Endothelial cell of umbilical vein (primary cell): ENCODE results near the gene GTSE1. TPM values are rescaled to one million over a fixed set of nuclear protein-coding genes. Genes with fewer than 3 reads are reported as not detected.

Experiments
- BruUV-seq: library from RNA; stranded (reverse); fragments of 400-500 nt; replicated peaks from 2 replicates; lab custom pipeline; 2021; lab: Mats Ljungman, UMichigan
- CTCF ChIA-PET: fragments of 300-600, 350-600 bp; sonication (Branson Sonifier 250); formaldehyde crosslinking; loops from one replicate; lab custom pipeline; 2021; ENCODE audit warnings: antibody characterized with exemption, inconsistent platforms; lab: Charles Lee
- POLR2A ChIA-PET: fragments of 300-600, 350-600 bp; sonication (Branson Sonifier 250); formaldehyde crosslinking; loops from one replicate; lab custom pipeline; 2021; ENCODE audit warnings: antibody characterized with exemption, inconsistent platforms; lab: Charles Lee
- DNase-seq: peaks from one replicate; pipeline ENCODE4 v3.0.0-alpha.2; 2011; ENCODE audit warnings: low read depth, low spot score
- FAIRE-seq: peaks from 2 replicates; lab custom pipeline; 2011; peaks lifted over from hg19 to GRCh38; lab: Jason Lieb, UNC
- H2AFZ ChIP-seq: 2 replicates; pipeline ENCODE4 v1.6.0; 2012; ENCODE audit warnings: low read depth, low read length, control low read depth, inconsistent platforms
- H3K27ac ChIP-seq: 2 replicates; pipeline ENCODE4 v1.5.1; 2011; ENCODE audit warnings: low read depth, mild to moderate bottlenecking, control low read depth, low read length, moderate library complexity; ENCODE audit not compliant: insufficient read depth
- H3K27me3 ChIP-seq, 2 experiments: 2 replicates each; pipeline versions ENCODE4 v1.6.0 to v1.6.1; 2011; ENCODE audit warnings: low read length in 2 of 2, mixed read lengths in 1 of 2; ENCODE audit not compliant: control insufficient read depth in 2 of 2, insufficient read depth in 2 of 2
- H3K36me3 ChIP-seq, 2 experiments: 2 replicates in 1 of 2; 3 replicates in 1 of 2; pipeline ENCODE4 v1.5.1; 2011; ENCODE audit warnings: low read length in 2 of 2, mild to moderate bottlenecking in 1 of 2, moderate library complexity in 1 of 2; ENCODE audit not compliant: control insufficient read depth in 2 of 2, insufficient read depth in 2 of 2; ENCODE audit errors: extremely low read depth in 1 of 2
- H3K4me1 ChIP-seq: 3 replicates; pipeline ENCODE4 v1.5.1; 2011; ENCODE audit warnings: mild to moderate bottlenecking, low read length; ENCODE audit not compliant: control insufficient read depth, insufficient read depth; ENCODE audit errors: extremely low read depth
- H3K4me2 ChIP-seq: 2 replicates; pipeline ENCODE4 v1.6.1; 2011; ENCODE audit warnings: low read length, control low read depth, mixed read lengths; ENCODE audit not compliant: insufficient read depth
- H3K4me3 ChIP-seq, 3 experiments: fragments of 200-600 bp in 1 of 3; sonication (generic), shearing (Covaris generic) in 1 of 3; replicated peaks in 1 of 3; 2 replicates each; pipeline ENCODE4 v1.5.1; 2011 to 2016; ENCODE audit warnings: control low read depth in 3 of 3, low read length in 3 of 3, mild to moderate bottlenecking in 2 of 3, inconsistent platforms in 1 of 3, low read depth in 1 of 3, moderate library complexity in 1 of 3; ENCODE audit not compliant: insufficient read depth in 1 of 3
- H3K79me2 ChIP-seq: 2 replicates; pipeline ENCODE4 v1.6.0; 2012; ENCODE audit warnings: low read length, inconsistent platforms; ENCODE audit not compliant: control insufficient read depth, insufficient read depth
- H3K9ac ChIP-seq: replicated peaks from 2 replicates; pipeline ENCODE3; 2011; ENCODE audit warnings: low read length, control low read depth; ENCODE audit not compliant: insufficient read depth; ENCODE audit errors: extremely low read depth
- H3K9me1 ChIP-seq: replicated peaks from 3 replicates; pipeline ENCODE4 v1.6.0; 2011; ENCODE audit warnings: mild to moderate bottlenecking, low read length; ENCODE audit not compliant: control insufficient read depth, insufficient read depth; ENCODE audit errors: extremely low read depth
- H3K9me3 ChIP-seq: replicated peaks from 2 replicates; pipeline ENCODE4 v1.5.1; 2012; ENCODE audit warnings: low read length, inconsistent platforms; ENCODE audit not compliant: control insufficient read depth, insufficient read depth
- H4K20me1 ChIP-seq: replicated peaks from 2 replicates; pipeline ENCODE3; 2011; ENCODE audit warnings: mild to moderate bottlenecking, low read length; ENCODE audit not compliant: control insufficient read depth, insufficient read depth; ENCODE audit errors: extremely low read depth
- CTCF ChIP-seq, 2 donors: IDR thresholded peaks; 1 replicate in 1 of 2; 2 replicates in 1 of 2; pipeline ENCODE4 v1.5.1; 2011; ENCODE audit warnings: low read length in 2 of 2, mild to moderate bottlenecking in 2 of 2, moderate library complexity in 2 of 2, control low read depth in 1 of 2, inconsistent platforms in 1 of 2, low read depth in 1 of 2; ENCODE audit not compliant: insufficient read depth in 1 of 2; ENCODE audit errors: extremely low read depth in 1 of 2
- EZH2 ChIP-seq: IDR thresholded peaks from 2 replicates; pipeline ENCODE4 v1.6.1; 2012; ENCODE audit warnings: borderline replicate concordance, low read depth, mild to moderate bottlenecking, moderate library complexity, low read length, inconsistent platforms; ENCODE audit not compliant: severe bottlenecking
- FOS ChIP-seq: IDR thresholded peaks from 2 replicates; pipeline ENCODE4 v1.6.1; 2011; ENCODE audit warnings: mild to moderate bottlenecking, low read length, moderate library complexity, borderline replicate concordance; ENCODE audit not compliant: insufficient read depth
- GATA2 ChIP-seq: IDR thresholded peaks from 2 replicates; pipeline ENCODE4 v1.7.0; 2011; ENCODE audit warnings: low read depth, mild to moderate bottlenecking, moderate library complexity, mixed read lengths, low read length; ENCODE audit not compliant: insufficient read length, insufficient read depth
- JUN ChIP-seq: IDR thresholded peaks from 2 replicates; pipeline ENCODE4 v1.6.1; 2011; ENCODE audit warnings: borderline replicate concordance, low read depth; ENCODE audit not compliant: insufficient read length, insufficient read depth
- MYC ChIP-seq: IDR thresholded peaks from one replicate; pipeline ENCODE4 v1.6.1; 2011; ENCODE audit warnings: mild to moderate bottlenecking, low read depth, low read length
- POLR2A ChIP-seq: IDR thresholded peaks from 2 replicates; pipeline ENCODE4 v1.6.1; 2012; ENCODE audit warnings: low read depth, mild to moderate bottlenecking, control low read depth, low read length
- POLR2AphosphoS5 ChIP-seq: IDR thresholded peaks from 2 replicates; pipeline ENCODE4 v1.6.1; 2012; ENCODE audit warnings: low read depth, mild to moderate bottlenecking, control low read depth, low read length, moderate library complexity; ENCODE audit not compliant: insufficient read depth
- dilution Hi-C: fragments of 300-500 bp; cut with MboI; formaldehyde crosslinking; loops from one replicate; pipeline ENCODE4 v1.15.0; 2019; ENCODE audit warnings: low sequenced_read_pairs; ENCODE audit not compliant: extremely low pct_ligation_motif_present
- intact Hi-C: fragments of 100-400 bp; cut with micrococcal nuclease; formaldehyde crosslinking; loops from one replicate; pipeline ENCODE4 v1.10.0; 2022
- polyA plus RNA-seq, 4 experiments: library from polyadenylated mRNA; depleted of rRNA in 3 of 4; stranded (reverse) in 3 of 4; unstranded in 1 of 4; fragments of >200 nt; gene quantifications; 2 replicates each; pipeline versions ENCODE4 v1.2.1 to v1.2.3, GENCODE V29; 2011 to 2012; ENCODE audit warnings: missing spikeins in 1 of 4
- total RNA-seq: library from RNA; stranded (reverse); gene quantifications from 2 replicates; pipeline ENCODE4 v1.2.3, GENCODE V29; 2021
- TF ChIP-seq, protein P1 (sequence below): IDR thresholded peaks from 2 replicates; pipeline ENCODE4 v1.6.1; 2011; ENCODE audit not compliant: insufficient read depth, insufficient read length

The GTSE1 gene
- total and polyA plus RNA-seq, 2 donors (not counting 3 experiments of a cell fraction or from before 2014, with no cell fraction given): 25.9 to 57.2 TPM

DNA sequence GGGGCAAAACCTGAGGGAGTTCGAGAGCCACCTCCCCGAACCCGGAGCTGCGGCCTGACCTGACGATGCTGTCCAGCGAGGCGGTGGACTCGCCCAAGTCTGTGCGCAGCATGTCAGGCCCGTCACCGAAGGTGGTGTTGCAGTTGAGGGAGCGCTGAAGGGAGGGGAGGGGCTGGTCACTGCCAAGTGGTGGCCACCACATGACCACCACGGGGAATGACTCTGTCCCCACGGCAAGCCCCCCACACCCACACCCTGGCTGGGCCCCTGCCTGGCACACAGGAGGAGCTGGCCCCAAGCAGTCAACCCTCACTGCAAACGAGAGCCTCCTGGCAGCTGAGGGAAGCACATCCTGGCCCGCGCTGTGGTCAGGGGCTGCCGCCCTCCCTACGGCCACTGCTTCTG is 69.7 kb downstream of the GTSE1 start:
- DNase-seq (no peak), FAIRE-seq (no peak)
- Histone ChIP-seq H4K20me1 (no peaks in the 10 kb centered on the region), H3K4me3 (no peak overlapping the region), H3K36me3 (no peaks in the 10 kb centered on the region), H3K27me3 (no peaks in the 10 kb centered on the region), H3K9ac (no peak overlapping the region), H2AFZ (no peak overlapping the region), H3K27ac (no peak overlapping the region), H3K9me1 (no peaks in the 10 kb centered on the region), H3K79me2 (no peaks in the 10 kb centered on the region), H3K4me2 (no peak overlapping the region), H3K4me1 (no peaks in the 10 kb centered on the region), H3K9me3 (no peaks in the 10 kb centered on the region)
- POLR2A ChIA-PET: no interaction called here
- BruUV-seq: no TSS peak
- CTCF ChIA-PET: interaction anchor here (2.0 to 6.2 kb wide), 2 partner anchors 13 to 174 kb away, joined by 10 to 418 read pairs; partner anchors contain the start of gene CELSR1
- dilution Hi-C loops: no loop called here
- intact Hi-C loops: no loop called here
- TF ChIP-seq GATA2: no peak
- no peak for TF ChIP-seq CTCF (IDR thresholded peaks at IDR 0.05; ENCODE audit: extremely low read depth in 1 of 2, insufficient read depth in 1 of 2, low read depth in 1 of 2, low read length in 2 of 2)
- no peak for TF ChIP-seq MYC
- no peak for TF ChIP-seq POLR2A
- no peak for TF ChIP-seq EZH2
- TF ChIP-seq, protein P1, sequence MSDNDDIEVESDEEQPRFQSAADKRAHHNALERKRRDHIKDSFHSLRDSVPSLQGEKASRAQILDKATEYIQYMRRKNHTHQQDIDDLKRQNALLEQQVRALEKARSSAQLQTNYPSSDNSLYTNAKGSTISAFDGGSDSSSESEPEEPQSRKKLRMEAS: no peak
- no peak for TF ChIP-seq JUN
- no peak for TF ChIP-seq FOS
- TF ChIP-seq POLR2AphosphoS5: no peak
